Measurements from ENCODE around the gene LRBA.

The LRBA gene

DNA sequence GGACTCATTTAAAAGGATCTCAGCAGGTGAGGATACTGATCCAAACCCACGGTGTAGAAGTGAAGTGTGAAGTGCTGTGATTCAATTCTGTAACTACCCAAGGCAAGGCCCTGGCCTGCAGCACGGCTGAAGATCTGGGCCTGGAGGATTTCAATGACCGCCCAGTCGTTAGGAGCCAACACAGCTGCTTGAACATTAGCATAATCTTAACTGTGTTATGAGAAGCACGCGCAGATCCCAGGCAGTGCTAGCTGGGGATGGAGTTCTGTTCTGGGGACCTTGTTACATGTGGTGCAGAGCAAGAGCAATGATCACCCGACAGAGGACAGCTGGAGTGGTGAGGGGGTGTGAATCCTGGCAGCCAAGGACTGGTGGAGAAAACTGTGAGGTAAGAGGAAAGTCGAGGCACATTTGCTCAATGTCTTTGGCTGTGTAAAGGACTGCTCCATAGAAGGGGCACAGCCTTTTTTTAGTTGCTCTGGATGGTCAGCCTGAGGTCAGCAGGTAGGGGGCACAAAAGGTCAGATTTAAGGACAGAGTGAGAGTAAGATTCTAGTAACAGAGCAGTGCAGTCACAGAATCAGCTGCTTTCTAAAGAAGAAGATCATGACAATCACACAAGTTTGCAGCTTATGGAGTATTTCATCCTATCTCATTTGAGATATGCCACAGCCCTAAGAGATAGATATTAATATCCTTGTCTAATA, 755.1 kb downstream of the LRBA start:
- Histone ChIP-seq H3K9ac (ENCODE audit: low read depth, low read length) (no peak overlapping the region), H3K4me3 (ENCODE audit: low read depth in 1 of 2, low read length in 2 of 2) (no peak overlapping the region), H2AFZ (ENCODE audit: low read depth, low read length) (no peak overlapping the region), H3K9me3 (ENCODE audit: insufficient read depth, low read length, severe bottlenecking) (no peaks in the 10 kb centered on the region), H3K4me2 (ENCODE audit: insufficient read depth, low read length) (no peak overlapping the region), H3K79me2 (ENCODE audit: insufficient read depth, low read length) (no peaks in the 10 kb centered on the region), H4K20me1 (ENCODE audit: insufficient read depth, low read length) (no peaks in the 10 kb centered on the region), H3K27ac (ENCODE audit: low read length) (no peak overlapping the region), H3K4me1 (ENCODE audit: insufficient read depth, low read length) (no peaks in the 10 kb centered on the region), H3K27me3 (ENCODE audit: insufficient read depth, low read length, poor library complexity) (no peaks in the 10 kb centered on the region), H3K36me3 (ENCODE audit: insufficient read depth, low read length) (no peaks in the 10 kb centered on the region)
- ATAC-seq (ENCODE audit: insufficient read depth, low read depth) (no peak), DNase-seq (no peak)
- TF ChIP-seq, protein P1, sequence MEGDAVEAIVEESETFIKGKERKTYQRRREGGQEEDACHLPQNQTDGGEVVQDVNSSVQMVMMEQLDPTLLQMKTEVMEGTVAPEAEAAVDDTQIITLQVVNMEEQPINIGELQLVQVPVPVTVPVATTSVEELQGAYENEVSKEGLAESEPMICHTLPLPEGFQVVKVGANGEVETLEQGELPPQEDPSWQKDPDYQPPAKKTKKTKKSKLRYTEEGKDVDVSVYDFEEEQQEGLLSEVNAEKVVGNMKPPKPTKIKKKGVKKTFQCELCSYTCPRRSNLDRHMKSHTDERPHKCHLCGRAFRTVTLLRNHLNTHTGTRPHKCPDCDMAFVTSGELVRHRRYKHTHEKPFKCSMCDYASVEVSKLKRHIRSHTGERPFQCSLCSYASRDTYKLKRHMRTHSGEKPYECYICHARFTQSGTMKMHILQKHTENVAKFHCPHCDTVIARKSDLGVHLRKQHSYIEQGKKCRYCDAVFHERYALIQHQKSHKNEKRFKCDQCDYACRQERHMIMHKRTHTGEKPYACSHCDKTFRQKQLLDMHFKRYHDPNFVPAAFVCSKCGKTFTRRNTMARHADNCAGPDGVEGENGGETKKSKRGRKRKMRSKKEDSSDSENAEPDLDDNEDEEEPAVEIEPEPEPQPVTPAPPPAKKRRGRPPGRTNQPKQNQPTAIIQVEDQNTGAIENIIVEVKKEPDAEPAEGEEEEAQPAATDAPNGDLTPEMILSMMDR (IDR thresholded peaks at IDR 0.05; ENCODE audit: borderline replicate concordance, extremely low read depth, low read length, poor library complexity, severe bottlenecking), result no peak
- TF ChIP-seq EZH2 (IDR thresholded peaks at IDR 0.05; ENCODE audit: borderline replicate concordance, low read depth, low read length, severe bottlenecking), result no peak

DNA sequence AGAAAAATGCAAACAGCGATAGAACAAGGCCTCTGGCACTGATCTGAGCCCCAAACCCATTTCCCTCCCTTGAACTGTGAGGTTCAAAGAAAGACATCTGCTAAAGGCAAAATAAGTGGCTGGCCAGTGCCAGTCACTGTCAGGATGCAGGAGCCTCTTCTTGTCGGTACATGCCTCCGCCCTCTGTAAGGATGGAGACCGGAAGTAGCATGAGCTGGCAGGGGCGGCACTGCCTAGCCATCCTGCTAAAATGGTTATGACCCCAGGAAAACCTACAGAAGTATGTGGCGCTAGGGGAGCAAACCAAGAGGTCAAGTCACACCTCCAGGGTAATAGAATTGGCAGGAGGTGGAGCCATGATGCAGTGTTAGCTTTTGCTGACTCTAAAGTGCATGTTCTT, 756.5 kb downstream of the LRBA start:
- H3K9me3 ChIP-seq (ENCODE audit: insufficient read depth, low read length, severe bottlenecking), result no peaks in the 10 kb centered on the region
- no peaks in the 10 kb centered on the region for H4K20me1 ChIP-seq (ENCODE audit: insufficient read depth, low read length)
- no peak overlapping the region for H3K4me2 ChIP-seq (ENCODE audit: insufficient read depth, low read length)
- DNase-seq, result no peak
- H2AFZ ChIP-seq (ENCODE audit: low read depth, low read length), result no peak overlapping the region
- H3K36me3 ChIP-seq (ENCODE audit: insufficient read depth, low read length), result no peaks in the 10 kb centered on the region
- no peak overlapping the region for H3K9ac ChIP-seq (ENCODE audit: low read depth, low read length)
- TF ChIP-seq, protein P1 (IDR thresholded peaks at IDR 0.05; ENCODE audit: borderline replicate concordance, extremely low read depth, low read length, poor library complexity, severe bottlenecking), result no peak
- no peak for TF ChIP-seq EZH2 (IDR thresholded peaks at IDR 0.05; ENCODE audit: borderline replicate concordance, low read depth, low read length, severe bottlenecking)
- H3K27ac ChIP-seq (ENCODE audit: low read length), result no peak overlapping the region
- H3K4me1 ChIP-seq (ENCODE audit: insufficient read depth, low read length), result no peaks in the 10 kb centered on the region
- no peaks in the 10 kb centered on the region for H3K79me2 ChIP-seq (ENCODE audit: insufficient read depth, low read length)
- no peak for ATAC-seq (ENCODE audit: insufficient read depth, low read depth)
- no peak overlapping the region for H3K4me3 ChIP-seq (ENCODE audit: low read depth in 1 of 2, low read length in 2 of 2)
- no peaks in the 10 kb centered on the region for H3K27me3 ChIP-seq (ENCODE audit: insufficient read depth, low read length, poor library complexity)

DNA sequence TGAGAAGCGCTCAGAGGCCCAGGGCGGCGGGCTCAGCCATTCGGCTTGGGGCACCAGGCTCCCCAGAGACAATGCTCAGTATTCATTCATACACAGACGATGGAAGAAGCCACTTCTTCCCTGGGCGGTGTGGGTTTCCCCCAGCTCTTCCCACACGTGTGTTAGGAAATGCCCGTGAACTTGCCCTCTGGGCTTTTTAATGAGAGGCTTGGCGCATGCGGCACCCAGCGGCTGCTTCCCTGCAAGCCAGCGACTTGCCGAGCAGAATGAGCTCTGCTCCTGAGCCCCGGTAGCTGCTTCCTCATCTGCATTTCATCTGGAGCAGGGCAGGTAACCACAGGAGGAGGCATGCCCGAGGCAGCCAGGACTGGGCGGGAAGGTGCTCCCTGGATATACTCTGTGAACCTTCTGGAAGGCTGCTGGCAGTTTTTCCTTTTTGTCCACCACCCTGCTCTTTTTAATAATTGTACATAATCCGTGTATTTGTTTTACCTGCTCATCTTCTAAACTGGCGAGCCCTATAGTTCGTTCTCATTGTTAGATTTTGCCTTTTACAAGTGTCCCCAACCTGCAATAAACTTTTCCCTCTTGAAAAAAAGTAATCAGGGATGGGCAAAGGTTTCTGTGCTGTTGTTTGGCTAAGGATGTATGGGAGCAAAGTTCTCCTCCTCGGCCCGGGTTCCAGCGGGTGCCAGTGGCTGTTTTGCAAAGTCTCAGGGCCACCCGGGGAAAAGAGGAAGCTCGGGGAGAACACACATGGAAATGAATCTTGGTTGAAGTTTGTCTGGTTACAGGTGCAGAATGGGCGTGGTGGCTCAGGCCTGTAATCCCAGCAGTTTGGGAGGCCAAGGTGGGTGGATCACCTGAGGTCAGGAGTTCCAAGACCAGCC, 758.0 kb downstream of the LRBA start:
- Histone ChIP-seq H3K4me1 (ENCODE audit: insufficient read depth, low read length) (no peaks in the 10 kb centered on the region), H3K9ac (ENCODE audit: low read depth, low read length) (no peak overlapping the region), H3K4me3 (ENCODE audit: low read depth in 1 of 2, low read length in 2 of 2) (no peak overlapping the region), H3K4me2 (ENCODE audit: insufficient read depth, low read length) (no peak overlapping the region), H4K20me1 (ENCODE audit: insufficient read depth, low read length) (no peaks in the 10 kb centered on the region), H3K36me3 (ENCODE audit: insufficient read depth, low read length) (no peaks in the 10 kb centered on the region), H2AFZ (ENCODE audit: low read depth, low read length) (no peak overlapping the region), H3K27me3 (ENCODE audit: insufficient read depth, low read length, poor library complexity) (no peaks in the 10 kb centered on the region), H3K79me2 (ENCODE audit: insufficient read depth, low read length) (no peaks in the 10 kb centered on the region), H3K9me3 (ENCODE audit: insufficient read depth, low read length, severe bottlenecking) (no peaks in the 10 kb centered on the region), H3K27ac (ENCODE audit: low read length) (no peak overlapping the region)
- TF ChIP-seq, protein P1 (IDR thresholded peaks at IDR 0.05; ENCODE audit: borderline replicate concordance, extremely low read depth, low read length, poor library complexity, severe bottlenecking), result no peak
- no peak for TF ChIP-seq EZH2 (IDR thresholded peaks at IDR 0.05; ENCODE audit: borderline replicate concordance, low read depth, low read length, severe bottlenecking)
- DNase-seq, result no peak
- no peak for ATAC-seq (ENCODE audit: insufficient read depth, low read depth)
